Lung (tissue), 12 donors: ENCODE measurements around the gene ANKRD27. TPM values are rescaled to one million over a fixed set of nuclear protein-coding genes. Genes with fewer than 3 reads are reported as not detected.

ENCODE experiments used
- ATAC-seq: fragments of 200-7000 bp; cut with Tn5 transposase; one replicate; pipeline ENCODE4 v1.9.1; 2020; ENCODE audit warnings: moderate number of reproducible peaks; ENCODE audit not compliant: insufficient read depth, low FRiP score
- DNase-seq, 3 donors: peaks; one replicate each; pipeline ENCODE4 v3.0.0-alpha.2; 2013 to 2017
- H3K27ac ChIP-seq, 2 donors: one replicate each; pipeline ENCODE4 v1.5.1; 2013; ENCODE audit warnings: mild to moderate bottlenecking in 2 of 2, moderate library complexity in 2 of 2, control low read depth in 1 of 2, inconsistent platforms in 1 of 2, low read depth in 1 of 2, low read length in 1 of 2
- H3K27me3 ChIP-seq, 3 donors: one replicate each; pipeline ENCODE4 v1.5.1; 2013; ENCODE audit warnings: low read length in 2 of 3; ENCODE audit not compliant: control insufficient read depth in 3 of 3, insufficient read depth in 3 of 3
- H3K36me3 ChIP-seq, 4 donors: one replicate each; pipeline ENCODE4 v1.5.1; 2013; ENCODE audit warnings: low read length in 4 of 4, mild to moderate bottlenecking in 1 of 4, moderate library complexity in 1 of 4; ENCODE audit not compliant: control insufficient read depth in 4 of 4, insufficient read depth in 4 of 4
- H3K4me1 ChIP-seq, 5 donors: one replicate each; pipeline ENCODE4 v1.5.1; 2013; ENCODE audit warnings: low read length in 5 of 5, mild to moderate bottlenecking in 2 of 5, moderate library complexity in 1 of 5; ENCODE audit not compliant: control insufficient read depth in 5 of 5, insufficient read depth in 5 of 5
- H3K4me3 ChIP-seq: one replicate; pipeline ENCODE4 v1.5.1; 2013; ENCODE audit warnings: mild to moderate bottlenecking, control low read depth, moderate library complexity
- H3K9ac ChIP-seq, 2 donors: one replicate each; pipeline ENCODE4 v1.5.1; 2013; ENCODE audit warnings: low read length in 2 of 2, control low read depth in 1 of 2; ENCODE audit not compliant: insufficient read depth in 1 of 2
- H3K9me3 ChIP-seq, 4 donors: one replicate each; pipeline ENCODE4 v1.5.1; 2013; ENCODE audit warnings: low read length in 3 of 4, mild to moderate bottlenecking in 1 of 4, moderate library complexity in 1 of 4; ENCODE audit not compliant: control insufficient read depth in 4 of 4, insufficient read depth in 3 of 4
- CTCF ChIP-seq: IDR thresholded peaks from 2 replicates; pipeline ENCODE4 v1.5.1; 2012; ENCODE audit warnings: mild to moderate bottlenecking; ENCODE audit errors: control extremely low read depth, extremely low read depth
- WGBS, 2 donors: extraction: QIAGEN DNeasy Blood & Tissue Kit; methylation state at CpG; one replicate each; pipeline ENCODE4 v1.1.7; 2013; 5-methylcytosine and 5-hydroxymethylcytosine counted together
- polyA plus RNA-seq, 2 donors: library from polyadenylated mRNA; stranded (reverse); fragments of 200-250 nt; gene quantifications; one replicate each; pipeline ENCODE4 v1.2.1, GENCODE V29; 2013
- total RNA-seq, 2 donors: library from RNA; depleted of rRNA in 1 of 2; stranded (reverse); fragments of >200 nt in 1 of 2; gene quantifications; one replicate each; pipeline ENCODE4 v1.2.1, GENCODE V29; 2014 to 2021
- donor health status: control.
- donor health status: control.
- donor health status: Bipolar disorder and iron deficiency.
- donor health status: healthy.
- donor health status: DM: yes; HTN: yes; CAD: no.

The ANKRD27 gene
- total and polyA plus RNA-seq, 4 donors = 8.9 to 31.5 (median 22.5) TPM

- Histone ChIP-seq H3K27ac (peak overlapping the region in 1 of 2 donors; percentile 55), H3K9ac (no peak overlapping the region), H3K4me3 (no peak overlapping the region), H3K9me3 (no peaks in the 10 kb centered on the region), H3K27me3 (no peaks in the 10 kb centered on the region), H3K36me3 (peaks cover 0 to 4% (median 1%) of the 10 kb centered on the region in 4 donors), H3K4me1 (peaks cover 0 to 5% (median 0%) of the 10 kb centered on the region in 5 donors)
- WGBS, 2 donors = 93 to 94% methylated on average over 6 of the region's 6 CpGs
- no peak for TF ChIP-seq CTCF
- no peak for ATAC-seq
- DNase-seq = no peak
Observed at GRCh38 chr19:32666084-32666483, 8.9 kb downstream of the ANKRD27 start.

- no peaks in the 10 kb centered on the region for H3K27me3 ChIP-seq
- WGBS, 2 donors = 13 to 35% methylated on average over 3 of the region's 3 CpGs
- H3K9ac ChIP-seq = no peak overlapping the region
- H3K4me1 ChIP-seq = peaks cover 0 to 5% (median 0%) of the 10 kb centered on the region in 5 donors
- H3K4me3 ChIP-seq = no peak overlapping the region
- H3K36me3 ChIP-seq = peaks cover 0 to 13% (median 3%) of the 10 kb centered on the region in 4 donors
- TF ChIP-seq CTCF = no peak
- no peak for ATAC-seq
- no peak overlapping the region for H3K27ac ChIP-seq
- DNase-seq = peak in 1 of 3 donors; percentile 10
- H3K9me3 ChIP-seq = no peaks in the 10 kb centered on the region
Observed at GRCh38 chr19:32662186-32662585, 12.8 kb downstream of the ANKRD27 start.

GRCh38 chr19:32661318-32661717 is 13.7 kb downstream of the ANKRD27 start:
- H3K27ac ChIP-seq = no peak overlapping the region
- H3K27me3 ChIP-seq = no peaks in the 10 kb centered on the region
- WGBS, 2 donors = 89 to 91% methylated on average over 7 of the region's 7 CpGs
- ATAC-seq (no peak), DNase-seq (no peak)
- no peak overlapping the region for H3K9ac ChIP-seq
- H3K4me1 ChIP-seq = peaks cover 0 to 1% (median 0%) of the 10 kb centered on the region in 5 donors
- H3K4me3 ChIP-seq = no peak overlapping the region
- peaks cover 0 to 11% (median 2%) of the 10 kb centered on the region in 4 donors for H3K36me3 ChIP-seq
- no peaks in the 10 kb centered on the region for H3K9me3 ChIP-seq
- TF ChIP-seq CTCF = no peak

- peaks cover 0 to 1% (median 0%) of the 10 kb centered on the region in 5 donors for H3K4me1 ChIP-seq
- peaks cover 0 to 18% (median 4%) of the 10 kb centered on the region in 4 donors for H3K36me3 ChIP-seq
- TF ChIP-seq CTCF = no peak
- no peaks in the 10 kb centered on the region for H3K27me3 ChIP-seq
- no peak for DNase-seq
- H3K27ac ChIP-seq = no peak overlapping the region
- H3K9me3 ChIP-seq = no peaks in the 10 kb centered on the region
- H3K9ac ChIP-seq = no peak overlapping the region
- no peak for ATAC-seq
- WGBS, 2 donors = 86 to 91% methylated on average over 10 of the region's 10 CpGs
- H3K4me3 ChIP-seq = no peak overlapping the region
Observed at GRCh38 chr19:32658527-32658926, 16.5 kb downstream of the ANKRD27 start.
